ENCODE measurements around the gene CAPN15.
"Not testable (repeated sequence)": the region's sequence is repeated elsewhere in the genome, so short reads cannot be mapped to it uniquely, and the experiment has no call there.

The CAPN15 gene

GRCh38 chr16:592518-593306 is 65.2 kb downstream of the CAPN15 start:
- no peak for DNase-seq (ENCODE audit: low read depth)

- no peak for DNase-seq (ENCODE audit: low read depth)
These were observed 65.9 kb downstream of the CAPN15 start for GRCh38 chr16:593406-593805.

- no peak for DNase-seq (ENCODE audit: low read depth)
These were observed 66.3 kb downstream of the CAPN15 start for GRCh38 chr16:593807-594206.

- DNase-seq (ENCODE audit: low read depth), result no peak
These were observed 67.6 kb downstream of the CAPN15 start for GRCh38 chr16:595094-595528.

- no peak for DNase-seq (ENCODE audit: low read depth)
These were observed 68.6 kb downstream of the CAPN15 start for GRCh38 chr16:595942-596735.

GRCh38 chr16:596736-597060 is 69.2 kb downstream of the CAPN15 start:
- DNase-seq (ENCODE audit: low read depth), result no peak

GRCh38 chr16:597655-598054 is 70.1 kb downstream of the CAPN15 start:
- DNase-seq (ENCODE audit: low read depth), result not testable (repeated sequence)

GRCh38 chr16:598823-599739 is 71.6 kb downstream of the CAPN15 start:
- DNase-seq (ENCODE audit: low read depth), result no peak

- no peak for DNase-seq (ENCODE audit: low read depth)
These were observed 73.3 kb downstream of the CAPN15 start for GRCh38 chr16:600781-601180.

GRCh38 chr16:603933-604332 is 76.4 kb downstream of the CAPN15 start:
- no peak for DNase-seq (ENCODE audit: low read depth)

Data from non-pigmented ciliary epithelial cell (primary cell).